GM21360 (cell line): ENCODE results near the gene PPP3CA.

Experiments
- ATAC-seq: cut with Tn5 transposase; IDR thresholded peaks from one replicate; pipeline ENCODE4 v1.9.1; 2021; ENCODE audit warnings: mild to moderate bottlenecking, moderate library complexity; ENCODE audit not compliant: unreplicated experiment

Gene PPP3CA

GRCh38 chr4:101332424-101332823, 14.9 kb downstream of the PPP3CA start:
- no peak for ATAC-seq

- no peak for ATAC-seq
Observed at GRCh38 chr4:101331017-101331416, 16.3 kb downstream of the PPP3CA start.

GRCh38 chr4:101329592-101329991, 17.7 kb downstream of the PPP3CA start:
- no peak for ATAC-seq

- peak; percentile 90 for ATAC-seq
Observed at GRCh38 chr4:101328063-101328602, 19.2 kb downstream of the PPP3CA start.

GRCh38 chr4:101326576-101326975, 20.8 kb downstream of the PPP3CA start:
- ATAC-seq, result no peak

GRCh38 chr4:101322743-101323142, 24.6 kb downstream of the PPP3CA start:
- ATAC-seq, result no peak

GRCh38 chr4:101321481-101322042, 25.8 kb downstream of the PPP3CA start:
- no peak for ATAC-seq

GRCh38 chr4:101315786-101316185, 31.5 kb downstream of the PPP3CA start:
- no peak for ATAC-seq

- ATAC-seq, result no peak
Observed at GRCh38 chr4:101315041-101315440, 32.3 kb downstream of the PPP3CA start.

GRCh38 chr4:101309925-101310324, 37.4 kb downstream of the PPP3CA start:
- no peak for ATAC-seq

- no peak for ATAC-seq
Observed at GRCh38 chr4:101307899-101308298, 39.4 kb downstream of the PPP3CA start.

GRCh38 chr4:101306764-101307615, 40.3 kb downstream of the PPP3CA start:
- ATAC-seq, result no peak

GRCh38 chr4:101306225-101306624, 41.1 kb downstream of the PPP3CA start:
- ATAC-seq, result peak; percentile 76

- ATAC-seq, result no peak
Observed at GRCh38 chr4:101304916-101305315, 42.4 kb downstream of the PPP3CA start.

- no peak for ATAC-seq
Observed at GRCh38 chr4:101299899-101300540, 47.3 kb downstream of the PPP3CA start.

- no peak for ATAC-seq
Observed at GRCh38 chr4:101299021-101299420, 48.3 kb downstream of the PPP3CA start.

GRCh38 chr4:101295691-101296090, 51.6 kb downstream of the PPP3CA start:
- no peak for ATAC-seq

- ATAC-seq, result no peak
Observed at GRCh38 chr4:101294597-101294996, 52.7 kb downstream of the PPP3CA start.

- no peak for ATAC-seq
Observed at GRCh38 chr4:101292901-101293300, 54.4 kb downstream of the PPP3CA start.

- no peak for ATAC-seq
Observed at GRCh38 chr4:101292214-101292613, 55.1 kb downstream of the PPP3CA start.

GRCh38 chr4:101291198-101291597, 56.1 kb downstream of the PPP3CA start:
- ATAC-seq, result no peak

GRCh38 chr4:101290654-101291053, 56.7 kb downstream of the PPP3CA start:
- no peak for ATAC-seq
